ENCODE measurements around the gene ZIM2. TPM values are rescaled to one million over a fixed set of nuclear protein-coding genes. Genes with fewer than 3 reads are reported as not detected.

ZIM2 gene
- total and polyA plus RNA-seq, 2 of the 4 experiments (the other 2 are of a cell fraction): not detected

DNA sequence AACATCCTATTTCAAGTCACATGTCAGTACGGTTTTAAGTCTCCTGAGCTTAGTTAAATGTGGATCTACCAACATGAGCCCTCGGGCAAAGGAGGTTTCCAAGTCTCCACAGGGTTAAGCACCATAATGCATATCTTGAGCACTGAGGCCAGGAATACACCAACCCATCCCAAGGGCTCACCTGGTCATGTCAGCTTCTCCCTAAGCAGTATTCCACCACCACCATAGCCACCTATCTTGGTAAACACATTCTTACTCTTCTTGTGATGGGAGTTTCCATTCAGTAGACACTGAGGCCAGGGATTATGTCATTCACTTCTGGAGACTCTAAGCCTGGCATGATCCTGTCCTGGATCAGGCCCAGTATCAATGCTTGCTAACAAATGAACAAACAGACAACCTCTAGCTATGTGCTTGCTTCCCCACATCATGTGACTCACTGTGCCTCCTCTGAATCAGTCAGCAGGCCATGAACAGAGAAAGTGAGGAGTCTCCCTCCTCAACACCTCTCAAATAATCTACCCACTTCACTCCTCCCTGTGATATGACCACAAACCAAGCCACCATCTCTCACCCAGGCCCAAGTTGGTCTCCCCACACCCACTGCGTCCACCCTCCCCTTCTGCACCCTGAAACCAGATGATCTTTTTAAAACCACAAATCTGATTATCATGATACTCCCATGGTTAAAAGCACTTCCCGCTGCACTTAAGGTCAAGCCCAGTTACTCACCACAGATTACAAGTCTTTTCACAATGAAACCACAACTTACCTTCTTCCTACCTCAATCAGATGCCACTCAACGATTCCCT lies 5.8 kb downstream of the ZIM2 start:
- H3K4me1 ChIP-seq (ENCODE audit: control insufficient read depth, insufficient read depth, low read length): no peaks in the 10 kb centered on the region
- H4K5ac ChIP-seq (ENCODE audit: low read depth, low read length): no peak overlapping the region
- no peak overlapping the region for H3K56ac ChIP-seq (ENCODE audit: extremely low read depth, insufficient read depth, low read length)
- H3K79me1 ChIP-seq (ENCODE audit: low read depth in 1 of 2, low read length in 2 of 2): no peaks in the 10 kb centered on the region
- ChIA-PET POLR2A (ENCODE audit: unreplicated experiment) (no interaction called here), CTCF (no interaction called here)
- intact Hi-C loops (cut with micrococcal nuclease): no loop called here
- WGBS, 2 experiments (ENCODE audit: extremely low coverage in 2 of 2, insufficient read length in 1 of 2): 37% methylated on average over 2 of the region's 5 CpGs; no CpG with 5 or more reads in 1 of the 2 experiments
- no TSS peak for BruUV-seq (replicated peaks)
- no peaks in the 10 kb centered on the region for H4K20me1 ChIP-seq (ENCODE audit: insufficient read depth, low read length)
- no peak overlapping the region for H3K23ac ChIP-seq (ENCODE audit: low read depth, low read length)
- peaks cover 47% of the 10 kb centered on the region for H3K9me3 ChIP-seq (ENCODE audit: control insufficient read depth, insufficient read depth, low read length)
- in situ Hi-C loops (cut with MboI; ENCODE audit: low sequenced_read_pairs): no loop called here
- dilution Hi-C loops (cut with HindIII; ENCODE audit: low sequenced_read_pairs, unreplicated experiment): no loop called here
- no peak overlapping the region for H2AK9ac ChIP-seq (replicated peaks; ENCODE audit: low read depth, low read length, poor library complexity)
- H3K27me3 ChIP-seq (ENCODE audit: control insufficient read depth, insufficient read depth, low read length): no peaks in the 10 kb centered on the region
- H4K8ac ChIP-seq (ENCODE audit: low read depth in 2 of 2, low read length in 2 of 2): no peak overlapping the region
- H3K18ac ChIP-seq (ENCODE audit: low read depth, low read length): no peak overlapping the region
- ATAC-seq (ENCODE audit: low read depth) (no peak), DNase-seq (no peak)
- no peak overlapping the region for H3K4ac ChIP-seq (ENCODE audit: low read depth, low read length)
- H3K36me3 ChIP-seq (ENCODE audit: control insufficient read depth, insufficient read depth, low read length): no peaks in the 10 kb centered on the region
- no peak overlapping the region for H2AK5ac ChIP-seq (ENCODE audit: low read depth, low read length)
- H3K4me2 ChIP-seq (ENCODE audit: low read depth, low read length): no peak overlapping the region
- no peak overlapping the region for H2BK5ac ChIP-seq (ENCODE audit: low read depth, low read length, poor library complexity, severe bottlenecking)
- H3K9me1 ChIP-seq (ENCODE audit: insufficient read depth, low read length): no peaks in the 10 kb centered on the region
- no peak overlapping the region for H2AFZ ChIP-seq (replicated peaks; ENCODE audit: low read length, poor library complexity)
- no peak for TF ChIP-seq POLR2A (IDR thresholded peaks at IDR 0.05; ENCODE audit: low read depth, low read length)
- TF ChIP-seq RFX5 (IDR thresholded peaks at IDR 0.05; ENCODE audit: low read depth, low read length): no peak
- TF ChIP-seq, protein P1, sequence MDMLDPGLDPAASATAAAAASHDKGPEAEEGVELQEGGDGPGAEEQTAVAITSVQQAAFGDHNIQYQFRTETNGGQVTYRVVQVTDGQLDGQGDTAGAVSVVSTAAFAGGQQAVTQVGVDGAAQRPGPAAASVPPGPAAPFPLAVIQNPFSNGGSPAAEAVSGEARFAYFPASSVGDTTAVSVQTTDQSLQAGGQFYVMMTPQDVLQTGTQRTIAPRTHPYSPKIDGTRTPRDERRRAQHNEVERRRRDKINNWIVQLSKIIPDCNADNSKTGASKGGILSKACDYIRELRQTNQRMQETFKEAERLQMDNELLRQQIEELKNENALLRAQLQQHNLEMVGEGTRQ (IDR thresholded peaks at IDR 0.05; ENCODE audit: low read depth, low read length): no peak
- TF ChIP-seq RCOR1 (IDR thresholded peaks at IDR 0.05; ENCODE audit: insufficient replicate concordance, low read length): no peak
- no peak for TF ChIP-seq FOS (IDR thresholded peaks at IDR 0.05; ENCODE audit: low read depth, low read length)
- TF ChIP-seq RAD21 (IDR thresholded peaks at IDR 0.05; ENCODE audit: low read length): no peak
- TF ChIP-seq MXI1 (IDR thresholded peaks at IDR 0.05; ENCODE audit: borderline replicate concordance, low read depth, low read length): no peak
- TF ChIP-seq CEBPB (IDR thresholded peaks at IDR 0.05; ENCODE audit: low read depth, low read length): no peak
- TF ChIP-seq BHLHE40 (IDR thresholded peaks at IDR 0.05; ENCODE audit: low read depth, low read length): no peak
- no peak for TF ChIP-seq CHD1 (IDR thresholded peaks at IDR 0.05; ENCODE audit: low read depth, low read length)
- no peak overlapping the region for H2BK120ac ChIP-seq (ENCODE audit: low read depth, low read length)
- no peak overlapping the region for H3K27ac ChIP-seq (ENCODE audit: insufficient read depth, low read length)
- H2BK20ac ChIP-seq (ENCODE audit: low read depth, low read length): no peak overlapping the region
- no peak overlapping the region for H3K9ac ChIP-seq (ENCODE audit: low read depth, low read length)
- H4K91ac ChIP-seq (ENCODE audit: insufficient read depth, low read depth, low read length): no peak overlapping the region
- no peak overlapping the region for H3K4me3 ChIP-seq (ENCODE audit: insufficient read depth, low read depth, low read length)
- H2BK15ac ChIP-seq (ENCODE audit: low read depth, low read length): no peak overlapping the region
- no peak overlapping the region for H3K14ac ChIP-seq (replicated peaks; ENCODE audit: low read depth, low read length)

Data from IMR-90 (cell line).